Memory B cell (primary cell): ENCODE measurements around the gene WDR13.
"Not testable (repeated sequence)": the region's sequence is repeated elsewhere in the genome, so short reads cannot be mapped to it uniquely, and the experiment has no call there.

Source experiments
- ATAC-seq: fragments of 150-1000 bp; cut with Tn5 transposase; 2 replicates; pipeline ENCODE4 v1.10.0; 2021; ENCODE audit warnings: low read depth, mild to moderate bottlenecking, moderate library complexity
- DNase-seq, 2 donors: peaks; one replicate each; pipeline ENCODE4 v3.0.0; 2022; ENCODE audit warnings: low spot score in 2 of 2
- H3K27ac Mint-ChIP-seq: one replicate; pipeline ENCODE4 v1.8.0; 2022; ENCODE audit warnings: mild to moderate bottlenecking, moderate library complexity, mixed read lengths
- H3K27me3 Mint-ChIP-seq: one replicate; pipeline ENCODE4 v1.8.0; 2022; ENCODE audit warnings: mixed read lengths
- H3K36me3 Mint-ChIP-seq: one replicate; pipeline ENCODE4 v1.8.0; 2022; ENCODE audit warnings: mild to moderate bottlenecking, mixed read lengths
- H3K4me1 Mint-ChIP-seq: one replicate; pipeline ENCODE4 v1.8.0; 2022; ENCODE audit warnings: mixed read lengths
- H3K4me3 Mint-ChIP-seq: one replicate; pipeline ENCODE4 v1.8.0; 2022; ENCODE audit warnings: mild to moderate bottlenecking, moderate library complexity, mixed read lengths
- H3K9me3 Mint-ChIP-seq: one replicate; pipeline ENCODE4 v1.8.0; 2022; ENCODE audit warnings: mixed read lengths

The WDR13 gene

DNA sequence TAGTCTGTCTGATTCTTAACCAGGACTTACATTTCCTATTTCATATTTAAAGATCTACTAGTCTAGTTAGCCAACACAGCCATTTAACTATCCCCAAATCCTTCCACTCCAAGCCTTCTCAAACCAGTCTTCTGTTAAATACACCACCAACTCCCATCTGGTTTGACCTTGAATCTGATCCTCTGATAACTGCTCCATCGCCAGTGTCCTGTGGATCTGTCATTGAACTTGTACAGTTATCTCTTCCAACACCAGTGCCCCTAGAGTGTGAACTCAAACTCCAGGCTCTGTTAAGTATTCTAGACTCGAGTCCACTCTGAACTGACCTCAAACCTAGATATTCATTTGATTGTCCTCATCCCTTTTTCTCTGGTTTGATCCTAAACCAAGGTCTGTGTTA is 14.4 kb downstream of the WDR13 start:
- Mint-ChIP-seq H3K36me3 (no peaks in the 10 kb centered on the region), H3K9me3 (no peaks in the 10 kb centered on the region), H3K4me1 (no peaks in the 10 kb centered on the region), H3K27ac (no peak overlapping the region), H3K4me3 (no peak overlapping the region), H3K27me3 (no peaks in the 10 kb centered on the region)
- DNase-seq, result no peak
- ATAC-seq, result no peak

DNA sequence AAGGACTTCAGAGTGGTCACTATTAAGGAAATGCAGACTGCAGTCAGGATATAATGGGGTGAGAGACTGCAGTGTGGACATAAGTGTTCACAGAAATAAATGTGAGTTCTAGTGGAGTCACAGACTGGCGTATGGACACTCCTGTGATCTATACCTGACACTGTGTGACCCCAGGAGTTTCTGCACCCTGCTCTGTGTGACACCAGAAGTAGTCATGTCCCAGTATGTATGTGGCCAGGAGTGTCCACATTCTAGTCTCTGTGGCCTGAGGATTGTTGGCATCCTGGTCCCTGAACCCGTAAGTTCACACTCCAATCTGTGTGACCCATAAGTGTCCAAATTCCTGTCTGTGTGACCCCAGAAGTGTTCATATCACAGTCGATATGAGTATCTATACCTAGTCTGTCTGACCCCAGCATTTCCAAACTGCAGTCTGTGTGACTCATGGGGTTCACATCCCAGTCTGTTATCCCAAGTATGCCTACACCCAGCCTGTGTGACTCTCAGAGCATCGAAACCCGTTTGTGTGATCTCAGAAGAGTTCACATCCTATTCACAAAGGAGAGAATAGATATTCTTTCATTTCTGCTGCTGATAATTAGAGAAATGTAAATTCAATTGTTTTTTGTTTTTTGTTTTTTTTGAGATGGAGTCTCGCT is 16.3 kb downstream of the WDR13 start:
- H3K4me3 Mint-ChIP-seq, result no peak overlapping the region
- DNase-seq (no peak), ATAC-seq (no peak)
- H3K4me1 Mint-ChIP-seq, result no peaks in the 10 kb centered on the region
- H3K9me3 Mint-ChIP-seq, result no peaks in the 10 kb centered on the region
- H3K27me3 Mint-ChIP-seq, result no peaks in the 10 kb centered on the region
- no peak overlapping the region for H3K27ac Mint-ChIP-seq
- H3K36me3 Mint-ChIP-seq, result no peaks in the 10 kb centered on the region

DNA sequence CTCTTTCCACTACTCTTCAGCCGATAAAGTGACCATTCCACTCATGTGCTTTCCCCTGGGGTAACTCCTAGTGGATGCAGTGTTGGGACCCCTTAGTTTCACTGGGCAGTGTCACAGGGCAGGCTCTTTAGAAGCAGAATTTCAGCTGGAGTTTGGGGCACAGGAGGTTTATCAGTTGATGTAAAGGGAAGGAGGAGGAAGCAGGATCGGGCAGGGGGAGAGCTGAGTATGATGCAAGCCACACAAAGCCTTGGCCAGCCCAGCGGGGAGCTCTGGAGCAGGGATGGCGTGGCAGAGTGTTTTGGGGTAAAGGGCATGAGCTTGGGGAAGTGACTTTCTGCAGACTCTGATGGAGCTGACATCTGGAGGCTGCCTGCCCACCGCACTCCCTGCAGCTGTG is 19.3 kb downstream of the WDR13 start:
- Mint-ChIP-seq H3K9me3 (no peaks in the 10 kb centered on the region), H3K27me3 (no peaks in the 10 kb centered on the region), H3K4me1 (no peaks in the 10 kb centered on the region), H3K4me3 (no peak overlapping the region), H3K36me3 (no peaks in the 10 kb centered on the region), H3K27ac (no peak overlapping the region)
- ATAC-seq (no peak), DNase-seq (no peak)

DNA sequence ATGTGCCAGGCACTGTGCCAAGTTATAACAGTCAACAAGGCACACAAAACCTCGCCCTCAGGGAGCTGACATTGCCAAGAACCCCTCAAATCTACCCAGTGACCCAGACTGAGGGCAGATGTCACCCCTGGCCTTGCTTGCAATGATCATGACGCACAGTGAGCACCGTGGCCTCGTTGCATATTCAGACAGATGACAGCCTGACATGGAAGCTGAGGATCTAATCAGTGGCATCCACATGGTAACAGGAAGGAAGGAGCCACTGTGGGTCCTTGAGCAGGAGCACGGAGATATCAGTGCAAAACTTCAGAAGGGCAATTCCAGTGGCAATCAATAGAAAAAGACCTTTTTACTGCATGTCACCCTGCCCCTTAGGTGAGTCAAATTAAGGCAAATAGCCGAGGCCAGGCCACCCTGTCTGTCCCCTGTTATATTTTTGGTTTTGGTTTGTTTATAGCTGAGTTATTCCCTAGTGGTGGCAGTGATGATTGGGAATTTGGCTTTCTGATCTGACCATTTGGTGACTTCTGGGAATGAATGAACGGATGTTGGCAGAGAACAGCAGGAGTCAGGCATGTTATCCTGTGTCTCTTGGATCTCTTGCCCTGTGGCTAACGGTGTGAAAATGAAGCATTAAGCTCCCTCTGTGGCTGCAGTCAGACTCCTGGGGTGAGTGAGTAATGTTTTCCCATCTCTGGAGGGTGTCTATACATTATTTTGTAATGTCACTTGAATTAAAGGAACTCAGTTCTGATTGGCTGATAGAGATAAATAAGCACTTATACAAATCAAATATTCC is 20.4 kb downstream of the WDR13 start:
- H3K9me3 Mint-ChIP-seq, result no peaks in the 10 kb centered on the region
- no peak for DNase-seq
- H3K36me3 Mint-ChIP-seq, result no peaks in the 10 kb centered on the region
- no peaks in the 10 kb centered on the region for H3K4me1 Mint-ChIP-seq
- H3K27me3 Mint-ChIP-seq, result no peaks in the 10 kb centered on the region
- H3K27ac Mint-ChIP-seq, result no peak overlapping the region
- H3K4me3 Mint-ChIP-seq, result no peak overlapping the region
- ATAC-seq, result no peak

DNA sequence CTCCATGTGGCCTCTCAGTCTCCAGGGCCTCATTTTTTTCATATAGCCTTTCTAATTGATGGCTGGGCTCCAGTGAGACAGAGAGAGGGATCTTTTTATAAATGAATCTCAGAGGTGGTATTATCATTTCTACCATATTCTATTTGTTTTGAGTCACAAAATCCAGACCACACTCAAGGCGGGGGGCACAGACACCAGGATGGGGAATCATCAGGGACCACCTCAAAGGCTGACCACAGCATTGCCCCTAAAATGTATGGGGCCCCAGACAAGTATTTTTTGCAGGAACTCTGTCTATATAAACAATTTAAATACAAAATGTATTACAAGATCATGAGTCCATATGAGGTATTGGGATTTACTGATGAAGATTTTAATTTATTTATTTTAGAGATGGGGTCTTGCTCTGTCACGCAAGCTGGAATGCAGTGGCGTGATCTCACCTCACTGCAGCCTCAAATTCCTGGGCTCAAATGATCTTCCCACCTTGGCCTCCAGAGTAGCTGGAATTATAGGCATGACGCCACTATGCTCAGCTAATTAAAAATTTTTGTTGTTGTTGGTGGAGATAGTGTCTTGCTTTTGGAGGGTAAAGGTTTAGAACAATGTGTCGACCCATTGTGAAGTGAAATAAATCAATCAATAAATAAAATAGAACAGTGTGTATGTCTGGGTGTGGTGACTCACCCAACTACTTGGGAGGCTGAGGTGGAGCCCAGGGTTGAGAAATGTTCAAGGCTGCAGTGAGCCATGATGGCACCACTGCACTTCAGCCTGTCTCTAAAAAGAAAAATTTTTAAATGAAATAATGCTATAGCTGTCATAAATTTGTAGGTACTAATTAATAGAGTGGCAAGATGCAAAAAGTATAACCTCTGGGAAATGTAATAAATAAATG is 29.4 kb downstream of the WDR13 start:
- H3K27ac Mint-ChIP-seq, result no peak overlapping the region
- no peaks in the 10 kb centered on the region for H3K36me3 Mint-ChIP-seq
- DNase-seq, result no peak
- ATAC-seq, result no peak
- H3K4me1 Mint-ChIP-seq, result no peaks in the 10 kb centered on the region
- no peaks in the 10 kb centered on the region for H3K9me3 Mint-ChIP-seq
- H3K27me3 Mint-ChIP-seq, result no peaks in the 10 kb centered on the region
- H3K4me3 Mint-ChIP-seq, result no peak overlapping the region

DNA sequence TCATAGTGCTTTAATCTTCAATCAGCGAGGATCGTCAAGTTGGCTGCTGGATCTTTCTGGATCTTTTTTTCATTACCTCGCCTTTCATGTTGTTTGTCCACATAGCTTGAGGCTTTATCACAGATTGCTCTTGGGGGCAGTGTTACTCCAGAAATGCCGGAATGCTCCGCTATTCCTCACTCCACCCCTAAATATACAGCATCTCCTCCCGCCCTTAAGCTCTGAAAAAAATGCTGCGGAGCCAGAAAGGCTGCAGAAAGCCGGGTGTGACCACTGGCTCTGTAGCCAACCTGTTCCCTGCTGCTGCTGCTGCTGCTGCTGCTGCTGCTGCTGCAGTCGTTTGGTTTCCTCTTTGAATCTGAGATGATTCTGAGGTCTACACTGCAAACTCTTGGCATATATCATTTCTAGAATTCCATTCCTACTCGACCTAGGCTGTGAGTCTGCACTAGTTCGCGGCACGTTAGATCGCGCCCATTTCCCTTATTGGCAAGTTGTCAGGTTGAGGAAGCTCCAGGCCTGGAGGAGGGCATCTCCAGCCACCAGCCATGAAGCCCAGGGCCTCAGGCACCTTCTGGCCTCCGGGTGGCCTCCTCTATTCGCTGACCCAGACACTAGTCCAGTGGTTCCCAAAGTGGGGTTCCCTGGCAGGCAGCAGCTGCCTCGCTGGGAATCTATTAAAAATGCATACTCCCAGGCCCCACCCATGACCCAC is 34.2 kb downstream of the WDR13 start:
- Mint-ChIP-seq H3K36me3 (no peaks in the 10 kb centered on the region), H3K27ac (no peak overlapping the region), H3K4me1 (no peaks in the 10 kb centered on the region), H3K4me3 (no peak overlapping the region), H3K9me3 (no peaks in the 10 kb centered on the region), H3K27me3 (peaks cover 1% of the 10 kb centered on the region)
- peak; percentile 97 for ATAC-seq
- DNase-seq, result peak; percentile 45 to 57

DNA sequence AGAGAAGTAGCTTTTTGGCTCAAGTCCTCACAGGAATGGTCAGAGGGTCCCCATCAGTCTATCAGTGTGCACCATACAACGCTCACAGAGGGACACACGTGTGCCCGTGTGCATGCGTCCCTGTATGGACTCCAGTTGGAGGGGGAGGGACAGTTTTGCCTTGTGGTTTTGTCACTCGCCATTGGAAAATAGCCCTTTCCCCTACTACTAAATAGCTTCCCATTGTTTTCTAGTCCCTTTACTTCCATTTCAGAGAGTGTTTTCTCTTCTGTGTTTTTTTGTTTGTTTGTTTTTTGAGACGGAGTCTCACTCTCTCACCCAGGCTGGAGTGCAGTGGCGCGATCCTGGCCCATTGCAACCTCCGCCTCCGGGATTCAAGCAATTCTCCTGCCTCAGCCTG is 34.9 kb downstream of the WDR13 start:
- Mint-ChIP-seq H3K36me3 (no peaks in the 10 kb centered on the region), H3K4me3 (no peak overlapping the region), H3K27me3 (peaks cover 1% of the 10 kb centered on the region), H3K4me1 (no peaks in the 10 kb centered on the region), H3K9me3 (no peaks in the 10 kb centered on the region), H3K27ac (no peak overlapping the region)
- DNase-seq, result no peak
- ATAC-seq, result no peak

DNA sequence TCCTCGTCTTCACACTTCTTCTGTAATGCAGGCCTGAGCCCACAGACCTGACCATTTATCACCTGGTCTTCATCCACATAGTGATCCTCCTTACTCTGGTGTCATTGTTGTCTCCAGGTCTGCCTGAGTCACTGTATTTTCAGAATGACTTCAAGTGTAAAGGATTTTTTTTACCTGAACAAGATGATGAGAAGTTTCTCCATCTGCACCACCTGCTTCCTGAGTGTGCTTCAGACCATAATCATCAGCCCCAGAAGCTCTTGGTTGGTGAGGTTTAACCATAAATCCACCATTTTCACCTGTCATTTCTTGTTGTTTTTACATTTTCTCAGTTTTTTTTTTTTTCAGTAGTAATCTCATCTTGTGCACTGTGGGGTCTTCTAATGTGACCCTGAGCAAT is 39.0 kb downstream of the WDR13 start:
- H3K9me3 Mint-ChIP-seq, result no peaks in the 10 kb centered on the region
- H3K4me3 Mint-ChIP-seq, result no peak overlapping the region
- peaks cover 1% of the 10 kb centered on the region for H3K27me3 Mint-ChIP-seq
- H3K4me1 Mint-ChIP-seq, result no peaks in the 10 kb centered on the region
- no peak for DNase-seq
- ATAC-seq, result no peak
- no peaks in the 10 kb centered on the region for H3K36me3 Mint-ChIP-seq
- peak overlapping the region; percentile 63 for H3K27ac Mint-ChIP-seq

DNA sequence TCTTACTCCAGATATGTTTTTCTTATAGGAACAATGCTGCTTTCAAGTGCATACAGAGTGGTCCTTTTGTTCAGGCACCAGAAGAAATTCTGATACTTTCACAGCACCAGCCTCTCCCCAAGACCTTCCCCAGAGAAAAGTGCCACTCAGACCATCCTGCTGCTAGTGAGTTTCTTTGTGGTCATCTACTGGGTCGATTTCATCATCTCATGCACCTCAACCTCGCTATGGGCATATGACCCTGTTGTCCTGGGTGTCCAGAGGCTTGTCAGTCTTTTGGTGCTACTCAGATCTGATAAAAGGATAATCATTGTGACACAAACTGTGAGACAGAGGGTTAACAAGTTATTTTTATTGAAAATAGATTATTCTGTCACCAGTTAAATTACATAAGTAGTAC is 39.5 kb downstream of the WDR13 start:
- H3K4me3 Mint-ChIP-seq, result no peak overlapping the region
- DNase-seq (no peak), ATAC-seq (no peak)
- peak overlapping the region; percentile 63 for H3K27ac Mint-ChIP-seq
- H3K27me3 Mint-ChIP-seq, result peaks cover 1% of the 10 kb centered on the region
- no peaks in the 10 kb centered on the region for H3K4me1 Mint-ChIP-seq
- no peaks in the 10 kb centered on the region for H3K9me3 Mint-ChIP-seq
- H3K36me3 Mint-ChIP-seq, result no peaks in the 10 kb centered on the region

DNA sequence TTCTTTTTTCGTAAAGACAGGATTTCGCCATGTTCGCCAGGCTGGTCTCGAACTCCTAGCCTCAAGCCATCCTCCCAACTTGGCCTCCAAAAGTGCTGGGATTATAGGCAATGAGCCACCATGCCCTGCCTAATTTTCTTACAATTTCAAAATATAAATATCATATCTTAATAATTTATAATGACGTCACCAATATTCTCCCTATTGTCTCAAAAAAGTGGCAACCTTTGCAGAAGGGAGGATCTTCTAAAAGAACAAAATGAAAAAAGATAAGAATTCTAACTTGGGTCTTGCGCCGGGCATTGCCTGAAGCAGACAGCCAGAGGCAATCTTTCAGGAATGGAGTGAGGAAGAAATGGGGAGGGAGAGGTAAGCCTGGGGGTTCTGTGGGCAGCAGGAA is 48.4 kb downstream of the WDR13 start:
- Mint-ChIP-seq H3K36me3 (no peaks in the 10 kb centered on the region), H3K9me3 (no peaks in the 10 kb centered on the region), H3K4me3 (no peak overlapping the region), H3K4me1 (peaks cover 2% of the 10 kb centered on the region), H3K27ac (no peak overlapping the region), H3K27me3 (no peaks in the 10 kb centered on the region)
- ATAC-seq (no peak), DNase-seq (no peak)

DNA sequence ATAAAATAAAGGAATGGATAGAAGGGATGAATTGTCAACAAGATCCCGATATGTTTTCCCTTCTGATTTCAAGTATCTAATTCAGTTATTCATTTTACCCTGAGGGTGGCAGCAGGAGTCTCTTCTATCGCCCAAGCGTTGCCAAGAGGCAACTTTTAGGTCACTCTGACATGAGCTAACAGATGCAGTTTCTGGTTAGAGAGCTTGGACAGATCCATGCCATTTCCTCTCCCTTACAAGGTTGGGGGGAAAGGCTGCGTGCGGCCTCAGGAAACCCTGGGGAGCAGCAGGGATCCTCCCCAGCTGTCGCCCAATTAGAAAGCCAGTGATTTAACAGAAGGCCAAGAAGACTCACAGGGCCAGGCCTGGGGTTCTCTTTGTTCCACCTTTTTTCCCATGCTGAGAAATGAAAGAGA is 51.1 kb downstream of the WDR13 start:
- no peak overlapping the region for H3K4me3 Mint-ChIP-seq
- H3K27ac Mint-ChIP-seq, result no peak overlapping the region
- peaks cover 2% of the 10 kb centered on the region for H3K4me1 Mint-ChIP-seq
- H3K36me3 Mint-ChIP-seq, result no peaks in the 10 kb centered on the region
- peak; percentile 16 to 28 for DNase-seq
- no peaks in the 10 kb centered on the region for H3K27me3 Mint-ChIP-seq
- peak; percentile 80 for ATAC-seq
- H3K9me3 Mint-ChIP-seq, result no peaks in the 10 kb centered on the region

DNA sequence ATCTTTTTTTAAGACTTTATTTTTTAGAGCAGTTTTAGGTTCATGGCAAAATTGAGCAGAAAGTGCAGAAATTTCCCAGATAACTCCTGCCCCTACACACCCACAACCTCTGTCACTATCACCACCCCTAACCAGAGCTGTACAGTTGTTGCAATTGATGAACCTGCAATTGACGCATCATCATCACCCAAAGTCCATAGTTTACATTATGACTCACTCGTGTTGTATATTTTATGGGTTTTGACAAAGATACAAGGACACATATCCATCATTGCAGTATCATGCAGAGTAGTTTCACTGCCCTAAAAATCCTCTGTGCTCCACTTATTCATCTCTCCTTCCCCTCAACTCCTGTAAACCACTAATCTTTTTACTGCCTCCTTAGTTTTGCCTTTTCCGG is 51.8 kb downstream of the WDR13 start:
- no peaks in the 10 kb centered on the region for H3K9me3 Mint-ChIP-seq
- H3K4me3 Mint-ChIP-seq, result no peak overlapping the region
- peaks cover 2% of the 10 kb centered on the region for H3K4me1 Mint-ChIP-seq
- H3K27me3 Mint-ChIP-seq, result peaks cover 3% of the 10 kb centered on the region
- DNase-seq (no peak), ATAC-seq (no peak)
- H3K36me3 Mint-ChIP-seq, result no peaks in the 10 kb centered on the region
- H3K27ac Mint-ChIP-seq, result no peak overlapping the region

DNA sequence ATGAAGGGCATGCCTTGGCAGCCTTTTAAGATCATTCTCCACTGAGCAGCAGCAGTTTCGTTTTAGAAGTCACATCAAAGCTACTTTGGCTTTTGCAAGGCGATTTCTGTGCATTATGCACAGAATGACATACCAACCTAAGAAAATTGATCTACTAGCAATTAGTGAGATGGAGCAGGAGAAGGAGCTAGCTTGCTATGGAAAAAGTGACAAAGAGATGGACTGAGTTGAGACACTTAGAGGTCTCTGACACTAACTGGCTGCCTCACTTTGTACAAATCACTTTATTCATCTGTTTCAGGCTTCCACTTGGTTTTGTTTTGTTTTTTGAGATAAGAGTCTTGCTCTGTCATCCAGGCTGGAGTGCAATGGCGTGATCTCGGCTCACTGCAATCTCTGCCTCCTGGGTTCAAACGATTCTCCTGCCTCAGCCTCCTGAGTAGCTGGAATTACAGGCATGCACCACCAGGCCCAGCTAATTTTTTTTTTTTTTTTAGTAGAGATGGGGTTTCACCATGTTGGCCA is 54.8 kb downstream of the WDR13 start:
- not testable (repeated sequence) for H3K9me3 Mint-ChIP-seq, H3K4me3 Mint-ChIP-seq, H3K4me1 Mint-ChIP-seq, DNase-seq, H3K36me3 Mint-ChIP-seq, H3K27me3 Mint-ChIP-seq, ATAC-seq, H3K27ac Mint-ChIP-seq
